Ovary (tissue), 9 donors: ENCODE results near the gene PGLYRP1. TPM values are rescaled to one million over a fixed set of nuclear protein-coding genes. Genes with fewer than 3 reads are reported as not detected.

ENCODE experiments used
- DNase-seq, 5 donors: peaks; one replicate each; pipeline ENCODE4 v3.0.0-alpha.2; 2019 to 2020
- H3K27ac ChIP-seq, 2 donors: fragments of 200-600 bp; one replicate each; pipeline versions ENCODE4 v1.5.1 to v1.8.0; 2019 to 2022
- H3K27me3 ChIP-seq: fragments of 200-600 bp; one replicate; pipeline ENCODE4 v1.8.0; 2022
- H3K36me3 ChIP-seq: fragments of 200-600 bp; sonication (generic); one replicate; pipeline ENCODE4 v1.5.1; 2019
- H3K4me1 ChIP-seq: one replicate; pipeline ENCODE4 v1.8.1; 2013; ENCODE audit warnings: mild to moderate bottlenecking, moderate library complexity; ENCODE audit not compliant: insufficient read depth
- H3K4me3 ChIP-seq: fragments of 200-600 bp; sonication (generic); one replicate; pipeline ENCODE4 v1.5.1; 2017
- H3K9me3 ChIP-seq, 2 donors: fragments of 200-600 bp in 1 of 2; sonication (generic) in 1 of 2; one replicate each; pipeline versions ENCODE4 v1.5.1 to v1.8.1; 2013 to 2019; ENCODE audit warnings: mild to moderate bottlenecking in 1 of 2, moderate library complexity in 1 of 2
- CTCF ChIP-seq, 3 donors: fragments of 450-650 bp in 2 of 3; fragments of 200-600 bp in 1 of 3; IDR thresholded peaks; one replicate each; pipeline versions ENCODE4 v1.5.1 to v1.8.0; 2016 to 2022; ENCODE audit warnings: antibody characterized with exemption in 3 of 3, mild to moderate bottlenecking in 1 of 3
- EP300 ChIP-seq: sonication (generic); formaldehyde crosslinking; IDR thresholded peaks from one replicate; pipeline ENCODE4 v1.6.1; 2017; ENCODE audit warnings: antibody characterized with exemption
- POLR2A ChIP-seq: fragments of 450-650 bp; IDR thresholded peaks from one replicate; pipeline ENCODE4 v1.6.1; 2017; ENCODE audit warnings: antibody characterized with exemption, mild to moderate bottlenecking, moderate library complexity
- WGBS, 3 donors: extraction: QIAGEN DNeasy Blood & Tissue Kit in 1 of 3; methylation state at CpG; one replicate each; pipeline versions ENCODE4 v1.1.5 to v1.1.7; 2013 to 2017; 5-methylcytosine and 5-hydroxymethylcytosine counted together
- intact Hi-C, 4 donors: fragments of 100-400 bp; cut with DNase I; formaldehyde crosslinking; loops; one replicate each; pipeline versions ENCODE4 v1.11.0 to v1.15.1; 2022 to 2023
- polyA plus RNA-seq, 2 donors: library from polyadenylated mRNA; stranded (reverse); fragments of 200-250 nt in 1 of 2; fragments of 350-450 nt in 1 of 2; fragmentation: Illumina TruSeq in 1 of 2; extraction: RNeasy Lipid Tissue Mini Kit (QIAGEN cat#74804) in 1 of 2; gene quantifications; one replicate each; pipeline ENCODE4 v1.2.3, GENCODE V29; 2013 to 2014
- total RNA-seq, 7 donors: library from RNA; depleted of rRNA in 2 of 7; stranded (reverse); fragments of >200 nt in 2 of 7; fragmentation: NEBNext Ultra II Directional in 3 of 7; extraction: Animal tissue kit (Norgen Biotek cat#: 25700) in 3 of 7; gene quantifications; one replicate each; pipeline versions ENCODE4 v1.1.0 to v1.2.4, GENCODE V29; 2016 to 2023
- donor health status: DM: no; HTN: no; CAD: no; lungs with moderate emphysema.
- donor health status: DM: no; HTN: no; CAD: no.
- donor health status: Bipolar disorder and iron deficiency.
- donor health status: DM: yes; HTN: yes; CAD: no.
- donor health status: DM: no; HTN: no; CAD: no.
- donor health status: DM: yes; HTN: yes; CAD: no.

PGLYRP1 gene
- total and polyA plus RNA-seq, 9 donors, result not detected

GRCh38 chr19:46058778-46059177 is 35.9 kb upstream of the PGLYRP1 start:
- WGBS, 3 donors, result 83 to 88% (median 83%) methylated on average over 3 of the region's 3 CpGs
- DNase-seq, result no peak
- Histone ChIP-seq H3K27me3 (no peaks in the 10 kb centered on the region), H3K27ac (no peak overlapping the region), H3K9me3 (peaks cover 0 to 3% of the 10 kb centered on the region in 2 donors), H3K4me3 (no peak overlapping the region), H3K4me1 (no peaks in the 10 kb centered on the region), H3K36me3 (no peaks in the 10 kb centered on the region)
- no peak for TF ChIP-seq EP300
- TF ChIP-seq POLR2A, result no peak
- TF ChIP-seq CTCF (IDR thresholded peaks at IDR 0.05), result no peak
- intact Hi-C loops, result no loop called here

- H3K27me3 ChIP-seq, result no peaks in the 10 kb centered on the region
- TF ChIP-seq EP300 (no peak), POLR2A (no peak), CTCF (IDR thresholded peaks at IDR 0.05) (no peak)
- no peak overlapping the region for H3K4me3 ChIP-seq
- no peak for DNase-seq
- no peaks in the 10 kb centered on the region for H3K36me3 ChIP-seq
- WGBS, 3 donors, result 20 to 31% (median 26%) methylated on average over 4 of the region's 4 CpGs
- no peaks in the 10 kb centered on the region for H3K4me1 ChIP-seq
- no peak overlapping the region for H3K27ac ChIP-seq
- intact Hi-C loops, result no loop called here
- no peaks in the 10 kb centered on the region for H3K9me3 ChIP-seq
Measured at GRCh38 chr19:46056536-46056935, 33.7 kb upstream of the PGLYRP1 start.

GRCh38 chr19:46052896-46053295 is 30.0 kb upstream of the PGLYRP1 start:
- H3K36me3 ChIP-seq, result no peaks in the 10 kb centered on the region
- no peaks in the 10 kb centered on the region for H3K9me3 ChIP-seq
- TF ChIP-seq CTCF (IDR thresholded peaks at IDR 0.05) (no peak), EP300 (no peak), POLR2A (no peak)
- no peak overlapping the region for H3K4me3 ChIP-seq
- no peaks in the 10 kb centered on the region for H3K27me3 ChIP-seq
- H3K4me1 ChIP-seq, result no peaks in the 10 kb centered on the region
- WGBS, 3 donors, result 45 to 53% (median 49%) methylated on average over 4 of the region's 4 CpGs
- H3K27ac ChIP-seq, result no peak overlapping the region
- DNase-seq, result no peak
- intact Hi-C loops, result no loop called here

DNA sequence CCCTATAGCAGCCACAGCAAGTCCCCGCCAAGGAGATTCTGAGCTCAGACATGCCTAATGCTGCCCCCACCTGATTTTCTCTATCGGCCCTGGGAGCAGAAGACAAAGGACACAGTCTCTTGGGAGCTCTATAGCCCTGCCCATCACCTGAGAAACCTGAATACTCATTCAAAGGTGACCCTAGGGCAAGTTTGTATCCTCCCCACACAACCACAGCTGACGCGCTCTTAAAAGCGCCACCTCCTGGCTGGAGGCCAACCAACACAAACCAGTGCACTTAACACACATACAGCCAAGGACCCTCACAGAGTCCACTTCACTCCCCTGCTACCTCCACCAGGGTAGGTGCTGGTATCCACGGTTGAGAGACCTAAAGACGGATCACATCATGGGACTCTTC is 26.7 kb upstream of the PGLYRP1 start:
- intact Hi-C loops, result no loop called here
- Histone ChIP-seq H3K4me3 (no peak overlapping the region), H3K27me3 (no peaks in the 10 kb centered on the region), H3K9me3 (no peaks in the 10 kb centered on the region), H3K27ac (no peak overlapping the region), H3K4me1 (no peaks in the 10 kb centered on the region), H3K36me3 (no peaks in the 10 kb centered on the region)
- TF ChIP-seq EP300 (no peak), CTCF (IDR thresholded peaks at IDR 0.05) (no peak)
- no peak for DNase-seq
- WGBS, 3 donors, result 29 to 36% (median 30%) methylated on average over 7 of the region's 7 CpGs

DNA sequence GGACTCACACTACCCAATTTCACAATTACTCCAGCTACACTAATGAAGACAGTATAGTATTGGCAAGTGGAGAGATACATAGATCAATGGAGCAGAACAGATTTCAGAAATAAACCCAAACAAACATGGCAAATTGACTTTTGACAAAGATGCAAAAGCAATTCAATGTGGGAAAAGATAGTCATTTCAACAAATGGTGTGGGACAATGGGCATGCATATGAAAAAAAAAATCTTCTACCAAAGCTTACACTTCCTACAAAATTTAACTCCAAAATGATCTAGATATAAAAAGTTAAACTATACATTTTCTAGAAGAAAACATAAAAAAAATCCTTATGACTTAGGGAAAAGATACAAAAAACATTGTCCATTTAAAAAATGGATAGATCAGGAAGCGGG is 20.7 kb upstream of the PGLYRP1 start:
- H3K27me3 ChIP-seq, result no peaks in the 10 kb centered on the region
- intact Hi-C loops, result no loop called here
- 88 to 92% (median 90%) methylated on average over 1 of the region's 1 CpG for WGBS, 3 donors

More for the DNA sequence above, 20.7 kb upstream of the PGLYRP1 start:
- Histone ChIP-seq H3K36me3 (no peaks in the 10 kb centered on the region), H3K27ac (no peak overlapping the region), H3K9me3 (no peaks in the 10 kb centered on the region), H3K4me3 (no peak overlapping the region), H3K4me1 (no peaks in the 10 kb centered on the region)
- TF ChIP-seq EP300 (no peak), CTCF (IDR thresholded peaks at IDR 0.05) (no peak), POLR2A (no peak)
- DNase-seq, result no peak
